NAMALWA (cell line): ENCODE data around the gene TBCEL.
"Not testable (repeated sequence)": the region's sequence is repeated elsewhere in the genome, so short reads cannot be mapped to it uniquely, and the experiment has no call there.

ENCODE experiments used
- DNase-seq: peaks from one replicate; pipeline ENCODE4 v3.0.0-alpha.2; 2015; ENCODE audit warnings: low spot score

The TBCEL gene

DNA sequence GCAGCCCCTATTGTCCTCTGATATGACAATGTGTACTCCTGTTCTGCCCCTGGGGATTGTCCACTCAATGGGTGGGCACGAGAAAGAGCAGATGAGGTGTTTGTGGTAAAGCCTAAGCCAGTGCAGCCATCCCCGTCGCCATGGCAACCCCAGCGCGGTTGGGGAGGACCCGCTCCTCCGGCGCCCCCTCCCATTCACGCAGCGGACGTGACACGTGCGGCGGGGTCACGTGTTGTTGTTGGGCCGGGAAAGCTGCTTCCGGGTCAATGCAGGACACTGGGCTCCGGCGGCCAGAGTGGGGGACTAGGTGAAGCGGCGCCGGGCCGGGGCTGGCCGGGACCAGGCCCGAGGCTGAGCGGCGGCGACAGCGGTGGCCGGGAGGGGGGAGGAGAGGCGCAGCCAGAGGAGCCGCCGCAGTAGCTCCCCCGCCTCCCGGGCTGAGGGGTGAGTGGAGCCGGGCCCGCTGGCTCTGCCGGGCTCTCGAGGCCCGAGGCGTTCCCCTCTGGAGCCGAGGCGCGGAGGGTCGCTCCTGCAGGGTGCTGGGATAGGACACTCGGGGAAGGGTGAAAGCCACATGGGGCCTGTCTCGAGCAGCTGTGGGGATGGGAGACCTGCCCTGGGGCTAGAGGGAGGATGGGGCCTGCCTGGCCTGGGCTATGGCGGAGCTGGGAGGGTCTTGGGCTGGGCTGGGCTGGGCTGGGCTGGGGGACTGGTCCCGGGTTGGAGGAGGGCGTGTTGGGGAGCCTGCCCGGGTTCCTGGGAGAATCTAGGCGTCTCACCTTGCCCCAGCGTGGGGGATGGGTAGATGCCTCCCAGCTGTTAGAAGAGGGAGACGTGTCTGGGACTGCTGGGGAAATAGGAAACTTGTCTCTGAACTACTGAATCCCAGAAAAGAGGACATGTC is at the start of gene TBCEL:
TSS of gene TBCEL (plus strand) at position 255 of the 904 bp plus-strand sequence. CDS start 21,589 bp downstream, outside the sequence.
- peak; percentile 89 for DNase-seq

DNA sequence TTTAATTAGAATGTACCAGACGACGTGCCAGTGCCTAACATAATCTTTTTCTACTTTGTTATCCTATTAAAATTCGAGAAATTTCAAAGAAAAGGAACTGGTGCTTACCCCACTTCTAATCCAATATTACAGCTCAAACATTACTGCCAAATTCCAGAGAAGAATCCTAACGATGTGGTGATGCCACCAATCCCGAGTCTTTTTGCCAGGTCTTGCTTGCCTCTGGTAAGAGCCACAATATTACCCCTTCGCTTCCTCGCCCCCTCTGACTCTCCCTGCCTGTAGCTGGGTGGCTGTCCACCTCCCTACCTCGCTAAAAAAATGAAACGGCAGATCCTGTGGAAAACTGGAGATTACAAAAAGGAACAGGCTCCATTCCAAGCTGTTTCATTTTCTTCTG is 49.4 kb upstream of the TBCEL start:
- no peak for DNase-seq

- no peak for DNase-seq
Observed at GRCh38 chr11:120974965-120975364, 48.9 kb upstream of the TBCEL start.

GRCh38 chr11:120977266-120978137 is 46.4 kb upstream of the TBCEL start:
- DNase-seq: no peak

DNA sequence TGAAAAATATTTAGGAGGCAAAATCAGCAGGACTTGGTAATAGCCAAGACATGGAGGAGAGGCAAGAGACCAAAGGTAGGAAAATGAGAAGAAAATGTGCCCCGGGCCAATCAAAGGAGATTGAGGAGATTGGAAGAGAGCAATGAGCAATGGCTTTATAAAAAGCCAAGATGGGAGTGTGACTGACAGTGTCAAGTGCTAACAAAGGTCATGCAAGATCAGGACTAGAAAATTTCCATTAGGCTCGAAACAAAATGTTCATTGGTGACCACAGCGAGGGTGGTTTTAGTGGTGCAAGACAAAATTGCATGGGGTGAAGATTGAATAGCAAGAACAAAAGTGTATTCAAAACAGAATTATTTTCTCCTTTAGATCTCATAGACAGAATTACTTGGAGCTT is 45.2 kb upstream of the TBCEL start:
- DNase-seq: no peak

DNA sequence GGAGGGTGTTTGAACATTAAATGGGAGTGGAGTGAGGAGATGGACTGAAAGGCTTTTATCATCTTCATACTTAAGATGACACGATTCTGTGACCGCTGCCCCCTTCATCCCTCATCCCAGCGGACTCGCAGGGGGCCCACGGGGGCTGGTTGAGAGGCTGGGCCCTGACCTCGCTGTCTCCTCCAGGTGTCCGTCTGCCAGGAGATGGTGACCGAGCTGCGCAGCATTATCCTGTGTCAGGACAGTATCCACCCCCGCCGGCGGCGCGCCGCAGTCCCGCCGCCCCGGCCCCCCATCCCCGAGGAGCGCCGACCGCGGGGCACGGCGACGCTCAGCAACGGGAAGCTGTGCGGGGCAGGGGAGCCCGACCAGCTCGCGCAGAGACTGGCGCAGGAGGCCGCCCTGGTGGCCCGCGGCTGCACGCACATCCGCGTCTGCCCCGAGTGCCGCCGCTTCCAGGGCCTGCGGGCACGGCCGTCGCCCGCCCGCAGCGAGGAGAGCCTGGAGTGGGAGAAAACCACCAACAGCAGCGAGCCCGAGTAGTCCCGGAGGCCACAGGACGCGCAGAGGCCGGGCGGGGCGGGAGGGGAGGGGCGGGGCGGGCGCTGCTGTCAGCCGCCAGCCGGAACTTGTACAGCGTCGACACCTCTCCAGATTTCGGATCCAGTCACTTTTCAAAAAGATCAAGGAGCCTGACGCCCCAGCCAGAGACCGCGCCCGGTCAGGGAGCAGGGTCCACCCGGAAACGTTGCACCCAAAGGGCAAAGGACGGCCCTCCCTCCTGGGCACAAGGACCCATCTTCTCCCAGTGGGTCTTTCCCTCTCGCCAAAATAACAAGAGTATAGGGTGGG is 38.0 kb upstream of the TBCEL start:
- no peak for DNase-seq

GRCh38 chr11:120988603-120989002 is 35.3 kb upstream of the TBCEL start:
- DNase-seq: no peak

- no peak for DNase-seq
Observed at GRCh38 chr11:120991830-120992686, 31.8 kb upstream of the TBCEL start.

DNA sequence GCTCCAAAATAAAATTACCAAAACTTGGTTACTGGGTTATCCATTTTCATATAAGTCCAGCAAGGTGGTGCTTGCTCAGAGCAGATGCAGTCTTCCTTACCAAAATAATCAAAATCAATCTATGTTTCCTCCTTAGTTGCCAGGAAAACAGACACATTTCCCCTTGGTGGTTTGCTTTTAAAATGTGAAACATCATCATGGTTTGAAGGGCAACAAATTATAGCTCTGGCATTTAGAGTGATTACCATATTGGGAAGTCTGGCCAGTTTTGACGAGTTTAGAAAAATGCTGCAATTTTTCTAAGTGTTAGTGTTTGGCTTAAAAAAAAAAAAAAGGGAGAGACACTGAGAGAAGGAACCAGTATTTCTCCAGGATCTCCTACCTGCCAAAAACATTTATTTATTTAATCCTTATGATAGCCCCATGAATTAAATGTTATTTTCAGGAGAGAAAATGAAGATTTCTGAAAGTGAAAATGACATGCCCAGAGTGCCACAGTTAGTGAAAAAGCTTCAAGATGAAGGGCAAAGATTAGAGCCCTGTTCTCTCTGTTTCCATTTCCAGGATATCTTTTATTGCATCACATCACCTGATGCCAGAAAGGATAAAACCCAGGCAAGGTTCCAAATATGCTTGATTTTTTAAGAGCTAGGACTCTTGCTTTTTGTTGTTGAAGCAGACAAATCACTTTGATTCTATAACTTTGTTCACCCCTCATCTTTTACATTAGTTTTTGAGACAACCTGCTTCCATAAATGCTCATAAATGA is 29.6 kb upstream of the TBCEL start:
- no peak for DNase-seq

- no peak for DNase-seq
Observed at GRCh38 chr11:120995184-120995583, 28.7 kb upstream of the TBCEL start.

GRCh38 chr11:120996973-120997372 is 26.9 kb upstream of the TBCEL start:
- no peak for DNase-seq

- no peak for DNase-seq
Observed at GRCh38 chr11:120998581-120998980, 25.3 kb upstream of the TBCEL start.

GRCh38 chr11:121004206-121004840 is 19.6 kb upstream of the TBCEL start:
- DNase-seq: no peak

GRCh38 chr11:121006922-121007321 is 17.0 kb upstream of the TBCEL start:
- DNase-seq: no peak

DNA sequence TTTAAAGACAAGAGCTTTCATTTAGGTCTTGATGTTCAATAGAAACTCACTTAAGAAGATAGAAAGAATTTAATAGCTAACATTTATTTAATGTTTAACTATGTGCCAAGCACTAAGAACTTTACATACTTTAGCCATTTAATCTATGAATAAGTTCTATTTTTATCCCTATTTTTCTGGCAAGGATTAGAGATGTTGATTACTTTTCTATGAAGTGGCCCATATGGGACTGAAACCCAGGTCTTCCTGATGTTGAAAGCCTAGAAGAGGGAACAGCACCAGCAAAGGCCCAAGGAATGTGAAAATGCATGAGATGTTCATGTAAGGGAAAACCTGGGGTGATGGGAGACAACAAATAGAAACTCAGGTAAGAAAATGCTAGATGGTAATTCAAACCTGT is 15.4 kb upstream of the TBCEL start:
- no peak for DNase-seq

GRCh38 chr11:121012091-121012490 is 11.8 kb upstream of the TBCEL start:
- no peak for DNase-seq

DNA sequence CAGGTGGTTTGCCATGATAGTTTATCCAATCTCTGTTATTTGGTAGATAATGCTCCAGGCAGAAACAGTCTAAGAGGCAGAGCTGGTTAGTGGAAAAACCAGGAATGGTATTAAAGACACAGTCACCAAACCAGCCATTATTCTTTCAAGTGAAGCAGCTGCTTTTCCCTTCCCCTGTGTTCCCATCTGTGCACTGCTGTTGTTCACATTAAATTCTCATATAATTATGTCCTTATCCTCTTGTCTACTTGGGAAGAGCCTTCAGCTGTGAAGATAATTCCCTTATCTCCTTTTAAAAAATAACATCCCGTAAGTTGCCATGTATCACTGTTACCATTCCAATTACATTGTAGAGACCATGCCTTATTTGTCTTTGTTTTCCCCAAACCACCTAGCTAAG is 5.2 kb upstream of the TBCEL start:
- DNase-seq: no peak

GRCh38 chr11:121021718-121022117 is 2.2 kb upstream of the TBCEL start:
- DNase-seq: not testable (repeated sequence)

DNA sequence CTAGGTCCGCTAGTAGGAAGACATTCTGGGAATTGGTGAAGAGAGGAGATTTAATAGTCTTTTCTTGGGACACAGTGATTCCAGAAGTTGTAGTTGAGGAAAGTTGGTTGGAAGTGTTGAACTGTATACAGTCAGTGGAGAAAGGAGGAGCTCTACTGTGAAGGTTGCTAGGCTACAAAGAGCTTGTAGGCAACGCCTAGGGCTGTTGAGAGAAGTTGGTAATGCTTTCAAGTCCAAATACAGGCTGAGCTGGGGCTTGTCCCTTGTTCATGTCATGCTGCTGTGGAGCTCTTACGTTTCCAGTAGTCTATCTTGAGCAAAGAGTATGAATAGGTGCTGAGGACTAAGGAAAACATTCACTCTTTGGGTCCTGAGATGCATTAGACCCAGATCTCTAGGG is 1.1 kb downstream of the TBCEL start:
- DNase-seq: peak; percentile 41

DNA sequence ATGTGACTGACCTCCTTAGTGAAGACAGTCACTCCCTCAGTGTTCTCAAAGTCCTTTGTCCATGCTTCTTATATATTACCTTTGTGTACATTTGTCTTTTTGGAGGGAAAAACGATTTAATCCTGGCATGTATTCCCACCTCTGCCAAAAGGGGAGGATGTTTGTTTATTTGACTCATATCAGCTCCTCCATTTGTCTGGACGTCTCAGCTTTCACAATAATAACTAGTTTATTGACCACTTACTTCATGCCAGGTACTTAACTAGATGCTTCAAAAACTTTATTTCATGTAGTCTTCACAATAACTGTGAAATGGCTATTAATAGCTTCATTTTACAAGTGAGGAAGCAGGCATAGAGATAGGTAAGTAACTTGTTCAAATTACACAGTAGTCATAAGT is 5.3 kb downstream of the TBCEL start:
- DNase-seq: no peak
